H1 (cell line): ENCODE measurements around the gene PPP1R12B. TPM values are rescaled to one million over a fixed set of nuclear protein-coding genes. Genes with fewer than 3 reads are reported as not detected.

Experiments
- SUZ12 ChIP-seq: fragments of 200-600 bp; sonication (generic); IDR thresholded peaks from 2 replicates; pipeline ENCODE4 v1.6.1; 2012; ENCODE audit warnings: mild to moderate bottlenecking, inconsistent platforms, low read length, moderate library complexity, mixed read lengths
- polyA plus RNA-seq, 7 experiments: library from polyadenylated mRNA; depleted of rRNA in 3 of 7; stranded (reverse) in 5 of 7; unstranded in 2 of 7; fragments of >200 nt in 5 of 7; fragments of 200-250 nt in 2 of 7; gene quantifications; 1 replicate in 5 of 7; 2 replicates in 1 of 7; 4 replicates in 1 of 7; pipeline versions ENCODE4 v1.2.1 to v1.2.3, GENCODE V29; 2011 to 2013; ENCODE audit warnings: missing spikeins in 2 of 7, mixed read lengths in 2 of 7
- total RNA-seq: library from RNA; stranded (reverse); fragmentation: NEBNext Ultra II Directional; extraction: Animal tissue kit (Norgen Biotek cat#: 25700); gene quantifications from 2 replicates; pipeline ENCODE4 v1.2.1, GENCODE V29; 2021

The PPP1R12B gene
- total and polyA plus RNA-seq, 2 of the 8 experiments (the other 6 are each of a cell fraction or from before 2014, with no cell fraction given), result 7.9 to 18.7 TPM

GRCh38 chr1:202320081-202320405 is 28.5 kb upstream of the PPP1R12B start (continued):
- no peak for TF ChIP-seq SUZ12
